Upper lobe of right lung (tissue), 1 donor: ENCODE measurements around the gene GUCA2B. TPM values are rescaled to one million over a fixed set of nuclear protein-coding genes. Genes with fewer than 3 reads are reported as not detected.

ENCODE experiments used
- ATAC-seq: fragments of 200-7000 bp; cut with Tn5 transposase; one replicate; pipeline ENCODE4 v1.9.1; 2020; ENCODE audit warnings: mild to moderate bottlenecking, moderate library complexity
- DNase-seq: peaks from one replicate; pipeline ENCODE4 v3.0.0-alpha.2; 2020
- H3K27ac ChIP-seq: fragments of 200-600 bp; one replicate; pipeline ENCODE4 v1.8.0; 2022
- H3K27me3 ChIP-seq: fragments of 200-600 bp; one replicate; pipeline ENCODE4 v1.8.0; 2022; ENCODE audit warnings: mild to moderate bottlenecking
- H3K36me3 ChIP-seq: fragments of 200-600 bp; one replicate; pipeline ENCODE4 v1.8.0; 2022
- H3K4me1 ChIP-seq: fragments of 200-600 bp; one replicate; pipeline ENCODE4 v1.8.0; 2022
- H3K4me3 ChIP-seq: fragments of 200-600 bp; one replicate; pipeline ENCODE4 v1.8.0; 2022; ENCODE audit warnings: mild to moderate bottlenecking
- H3K9me3 ChIP-seq: fragments of 200-600 bp; one replicate; pipeline ENCODE4 v1.8.0; 2022
- intact Hi-C: fragments of 100-400 bp; cut with DNase I; formaldehyde crosslinking; loops from one replicate; pipeline ENCODE4 v1.11.0; 2022
- total RNA-seq: library from RNA; stranded (reverse); fragmentation: NEBNext Ultra II Directional; extraction: Animal tissue kit (Norgen Biotek cat#: 25700); gene quantifications from one replicate; pipeline ENCODE4 v1.2.1, GENCODE V29; 2021
- TF ChIP-seq, protein P1 (sequence below): fragments of 200-600 bp; IDR thresholded peaks from one replicate; pipeline ENCODE4 v1.8.0; 2022; ENCODE audit warnings: antibody characterized with exemption
- donor health status: DM: no; HTN: yes; CAD: no; lungs with severe emphysema.

The GUCA2B gene
- total RNA-seq, 1 donor from 2014 or later, result not detected

DNA sequence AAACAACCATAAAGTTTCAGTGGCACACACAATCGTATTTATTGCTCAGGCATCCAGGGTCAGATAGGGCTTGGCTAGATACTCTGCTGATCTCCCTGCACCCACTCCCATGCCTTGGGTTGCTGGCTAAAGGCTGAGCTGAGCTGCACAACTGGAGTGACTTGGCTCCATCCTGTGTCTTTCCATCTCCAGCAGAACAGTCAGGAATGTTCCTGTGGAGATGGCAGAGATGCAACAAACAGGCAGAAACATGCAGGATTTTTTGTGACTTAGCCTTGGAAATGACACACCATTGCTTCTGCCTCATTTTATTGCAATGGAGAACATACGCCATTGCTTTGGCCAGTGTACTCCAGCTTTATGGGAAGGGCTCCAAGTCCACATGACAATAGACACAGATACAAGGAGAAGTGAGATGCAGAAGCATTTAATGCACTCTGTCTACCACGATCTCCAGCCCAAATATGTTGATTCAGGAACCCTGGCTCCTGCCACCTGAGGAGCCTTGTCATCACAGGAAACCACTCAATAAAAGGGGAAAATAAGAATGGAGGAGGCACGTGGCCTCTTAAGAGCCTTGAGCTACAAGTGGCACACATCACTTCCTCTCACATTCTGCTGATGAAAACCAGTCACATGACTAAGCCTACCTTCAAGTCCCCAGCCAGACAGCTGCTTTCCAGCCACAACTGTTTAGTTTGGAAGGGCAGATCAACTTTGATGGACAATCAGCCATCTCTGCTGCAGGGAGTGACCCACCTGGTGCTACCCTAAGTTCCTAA lies 10.1 kb upstream of the GUCA2B start:
- TF ChIP-seq, protein P1, sequence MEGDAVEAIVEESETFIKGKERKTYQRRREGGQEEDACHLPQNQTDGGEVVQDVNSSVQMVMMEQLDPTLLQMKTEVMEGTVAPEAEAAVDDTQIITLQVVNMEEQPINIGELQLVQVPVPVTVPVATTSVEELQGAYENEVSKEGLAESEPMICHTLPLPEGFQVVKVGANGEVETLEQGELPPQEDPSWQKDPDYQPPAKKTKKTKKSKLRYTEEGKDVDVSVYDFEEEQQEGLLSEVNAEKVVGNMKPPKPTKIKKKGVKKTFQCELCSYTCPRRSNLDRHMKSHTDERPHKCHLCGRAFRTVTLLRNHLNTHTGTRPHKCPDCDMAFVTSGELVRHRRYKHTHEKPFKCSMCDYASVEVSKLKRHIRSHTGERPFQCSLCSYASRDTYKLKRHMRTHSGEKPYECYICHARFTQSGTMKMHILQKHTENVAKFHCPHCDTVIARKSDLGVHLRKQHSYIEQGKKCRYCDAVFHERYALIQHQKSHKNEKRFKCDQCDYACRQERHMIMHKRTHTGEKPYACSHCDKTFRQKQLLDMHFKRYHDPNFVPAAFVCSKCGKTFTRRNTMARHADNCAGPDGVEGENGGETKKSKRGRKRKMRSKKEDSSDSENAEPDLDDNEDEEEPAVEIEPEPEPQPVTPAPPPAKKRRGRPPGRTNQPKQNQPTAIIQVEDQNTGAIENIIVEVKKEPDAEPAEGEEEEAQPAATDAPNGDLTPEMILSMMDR, result no peak
- H3K27ac ChIP-seq, result no peak overlapping the region
- peak; percentile 48 for ATAC-seq
- H3K9me3 ChIP-seq, result no peaks in the 10 kb centered on the region
- DNase-seq, result no peak
- H3K27me3 ChIP-seq, result peaks cover 13% of the 10 kb centered on the region
- no peaks in the 10 kb centered on the region for H3K36me3 ChIP-seq
- peaks cover 3% of the 10 kb centered on the region for H3K4me1 ChIP-seq
- H3K4me3 ChIP-seq, result no peak overlapping the region
- intact Hi-C loops, result no loop called here

DNA sequence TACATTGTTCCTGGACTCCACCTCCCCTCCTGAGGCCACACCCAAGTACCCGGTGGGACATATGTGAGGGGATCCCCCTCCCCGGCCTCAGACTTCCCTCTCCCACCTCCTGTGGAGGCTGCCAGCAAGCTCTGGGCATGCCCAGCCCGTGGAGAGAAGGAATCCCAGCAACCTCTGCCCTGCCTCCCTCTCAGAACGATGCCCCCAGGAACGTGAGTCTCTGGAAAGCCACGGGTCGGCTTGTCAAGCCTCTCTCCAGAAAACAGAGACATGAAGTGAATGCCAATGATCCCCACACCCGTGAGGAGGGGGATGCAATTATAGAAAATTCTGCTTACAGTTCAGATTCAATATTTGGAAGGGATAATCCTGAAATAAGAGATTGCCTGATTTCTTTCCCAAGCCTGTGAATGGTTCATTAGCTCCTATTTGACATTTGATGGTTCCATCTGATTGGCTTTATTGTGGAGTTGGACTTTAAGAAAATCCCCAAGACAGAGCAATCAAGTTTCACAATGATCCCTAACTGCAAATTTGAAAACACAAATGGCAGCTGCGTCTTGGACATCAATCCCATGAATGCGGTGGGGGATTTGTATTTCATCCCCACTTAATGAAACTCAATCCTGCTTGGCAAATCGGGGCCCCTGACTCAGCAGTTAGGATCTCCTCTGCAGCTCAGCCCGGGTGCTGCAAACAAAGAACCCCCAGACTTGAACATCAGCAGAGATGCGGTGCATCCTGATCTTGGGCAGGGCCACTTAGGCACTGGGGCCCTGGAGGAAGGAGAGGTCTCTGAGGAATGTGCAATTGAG lies 9.1 kb upstream of the GUCA2B start:
- Histone ChIP-seq H3K27me3 (peaks cover 13% of the 10 kb centered on the region), H3K36me3 (no peaks in the 10 kb centered on the region), H3K4me1 (peaks cover 3% of the 10 kb centered on the region), H3K27ac (no peak overlapping the region), H3K9me3 (no peaks in the 10 kb centered on the region), H3K4me3 (no peak overlapping the region)
- no peak for DNase-seq
- no peak for ATAC-seq
- TF ChIP-seq, protein P1, result no peak
- intact Hi-C loops, result no loop called here

DNA sequence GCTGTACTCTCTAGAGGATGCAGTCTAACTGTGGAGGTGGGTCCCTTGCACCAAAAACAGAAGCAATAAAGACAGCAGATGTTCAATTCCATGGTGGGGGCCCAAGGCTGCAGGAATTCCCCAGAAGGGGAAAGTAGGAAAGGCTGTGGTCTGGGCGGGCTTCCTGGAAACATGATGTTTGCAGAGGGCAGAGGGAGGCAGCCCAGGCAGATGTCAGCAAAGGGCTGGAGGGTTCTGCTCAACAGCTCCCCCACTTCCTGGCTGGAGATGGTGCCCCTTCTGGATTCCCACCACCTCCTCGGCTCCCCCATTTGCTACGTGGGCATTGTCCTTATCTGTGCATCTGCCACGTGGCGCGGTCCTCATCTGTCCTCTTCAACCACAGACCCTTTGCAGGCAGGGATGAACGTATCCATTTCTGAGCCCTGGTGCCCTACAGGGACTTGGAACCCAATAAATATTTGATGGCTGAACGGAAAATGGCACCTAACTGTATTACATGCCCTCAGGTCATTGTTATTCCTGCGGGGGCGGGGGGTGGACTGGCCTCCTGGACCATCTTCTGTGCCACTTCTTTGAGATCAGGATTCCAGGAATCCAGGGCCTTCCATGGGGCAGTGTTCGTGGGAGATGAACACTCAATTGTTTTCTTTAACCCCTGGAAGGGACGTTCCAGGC lies 8.4 kb upstream of the GUCA2B start:
- intact Hi-C loops, result no loop called here
- no peak overlapping the region for H3K27ac ChIP-seq
- H3K4me3 ChIP-seq, result no peak overlapping the region
- no peaks in the 10 kb centered on the region for H3K9me3 ChIP-seq
- TF ChIP-seq, protein P1, result no peak
- no peaks in the 10 kb centered on the region for H3K36me3 ChIP-seq
- ATAC-seq (no peak), DNase-seq (peak; percentile 42)
- peaks cover 13% of the 10 kb centered on the region for H3K27me3 ChIP-seq
- H3K4me1 ChIP-seq, result peaks cover 3% of the 10 kb centered on the region

DNA sequence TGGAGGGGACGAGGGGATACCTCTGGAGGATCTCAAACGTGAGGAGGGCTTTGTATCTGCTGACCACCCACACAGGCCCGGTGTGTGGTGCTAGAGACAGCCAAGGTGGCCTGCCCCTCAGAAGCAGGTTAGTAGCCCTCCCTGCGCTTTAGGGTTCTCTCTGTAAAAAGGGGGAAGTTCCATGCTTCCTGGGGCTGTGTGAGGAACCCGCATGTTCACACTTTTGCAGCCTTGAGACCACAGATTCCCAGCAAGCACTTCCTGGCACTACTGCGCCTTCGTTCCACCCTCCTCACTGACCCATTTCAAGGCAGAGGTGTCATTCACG lies 7.9 kb upstream of the GUCA2B start:
- peaks cover 3% of the 10 kb centered on the region for H3K4me1 ChIP-seq
- no peaks in the 10 kb centered on the region for H3K36me3 ChIP-seq
- no peak overlapping the region for H3K27ac ChIP-seq
- no peak overlapping the region for H3K4me3 ChIP-seq
- H3K27me3 ChIP-seq, result peaks cover 9% of the 10 kb centered on the region
- DNase-seq, result no peak
- intact Hi-C loops, result no loop called here
- TF ChIP-seq, protein P1, result no peak
- no peaks in the 10 kb centered on the region for H3K9me3 ChIP-seq
- ATAC-seq, result no peak

DNA sequence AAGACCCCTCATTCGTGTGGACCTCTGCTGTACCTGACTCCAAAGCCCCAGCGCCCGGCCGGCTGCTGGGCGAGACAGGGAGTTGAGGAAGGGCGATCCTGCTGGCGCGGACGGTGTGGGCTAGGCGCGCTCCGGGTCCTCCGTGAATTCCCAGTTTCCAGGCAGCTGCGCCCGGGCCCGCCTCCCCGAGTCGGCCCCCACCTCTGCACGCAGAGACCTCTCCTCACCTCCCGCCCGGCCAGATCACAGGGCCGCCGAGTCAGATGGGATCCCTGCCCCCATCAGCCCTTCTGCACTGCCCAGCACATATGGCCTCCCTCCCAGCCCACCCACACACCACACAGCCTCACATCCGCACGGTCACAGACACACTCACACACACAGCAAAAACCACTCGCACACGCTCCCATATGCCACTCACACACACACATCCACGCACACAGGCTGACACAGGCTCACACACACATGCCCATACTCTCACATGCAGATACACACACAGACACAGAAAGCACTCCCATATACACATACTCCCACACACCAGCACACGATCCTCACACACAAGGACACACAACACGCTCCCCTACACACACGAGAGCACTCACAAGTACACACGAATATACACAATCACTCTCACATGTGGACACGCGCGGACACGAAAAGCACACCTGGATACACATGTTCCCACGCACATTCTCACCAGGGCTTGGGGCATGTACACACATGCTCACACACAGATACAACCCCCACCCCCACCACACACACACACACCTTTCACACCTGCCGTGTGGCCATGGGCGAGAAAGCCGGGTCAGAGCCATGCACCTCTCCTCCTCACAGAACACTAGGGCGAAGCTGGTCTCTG lies 7.2 kb upstream of the GUCA2B start:
- intact Hi-C loops, result no loop called here
- DNase-seq (peak; percentile 54), ATAC-seq (no peak)
- Histone ChIP-seq H3K9me3 (no peaks in the 10 kb centered on the region), H3K27ac (no peak overlapping the region), H3K27me3 (peaks cover 6% of the 10 kb centered on the region), H3K36me3 (no peaks in the 10 kb centered on the region), H3K4me1 (peaks cover 3% of the 10 kb centered on the region), H3K4me3 (no peak overlapping the region)
- TF ChIP-seq, protein P1, result no peak
